ENCODE data around the gene GPAM.

GPAM gene

GRCh38 chr10:112223725-112224124 is 40.2 kb upstream of the GPAM start:
- no peaks in the 10 kb centered on the region for H3K36me3 Mint-ChIP-seq (ENCODE audit: low read depth)
- H3K27ac Mint-ChIP-seq = no peak overlapping the region
- peaks cover 14% of the 10 kb centered on the region for H3K27me3 Mint-ChIP-seq (ENCODE audit: low read depth)
- no peaks in the 10 kb centered on the region for H3K9me3 Mint-ChIP-seq
- no peaks in the 10 kb centered on the region for H3K4me1 Mint-ChIP-seq (ENCODE audit: low read depth)
- no peak overlapping the region for H3K4me3 Mint-ChIP-seq

- Mint-ChIP-seq H3K9me3 (no peaks in the 10 kb centered on the region), H3K27me3 (ENCODE audit: low read depth) (peaks cover 19% of the 10 kb centered on the region), H3K4me1 (ENCODE audit: low read depth) (no peaks in the 10 kb centered on the region), H3K27ac (no peak overlapping the region), H3K4me3 (no peak overlapping the region), H3K36me3 (ENCODE audit: low read depth) (no peaks in the 10 kb centered on the region)
These were observed 39.2 kb upstream of the GPAM start for GRCh38 chr10:112222799-112223198.

- Mint-ChIP-seq H3K36me3 (ENCODE audit: low read depth) (no peaks in the 10 kb centered on the region), H3K27me3 (ENCODE audit: low read depth) (peaks cover 21% of the 10 kb centered on the region), H3K4me3 (no peak overlapping the region), H3K4me1 (ENCODE audit: low read depth) (no peaks in the 10 kb centered on the region), H3K9me3 (no peaks in the 10 kb centered on the region), H3K27ac (no peak overlapping the region)
These were observed 38.0 kb upstream of the GPAM start for GRCh38 chr10:112221545-112221944.

GRCh38 chr10:112218960-112219359 is 35.4 kb upstream of the GPAM start:
- no peak overlapping the region for H3K27ac Mint-ChIP-seq
- H3K4me1 Mint-ChIP-seq (ENCODE audit: low read depth) = no peaks in the 10 kb centered on the region
- H3K9me3 Mint-ChIP-seq = no peaks in the 10 kb centered on the region
- H3K4me3 Mint-ChIP-seq = no peak overlapping the region
- H3K27me3 Mint-ChIP-seq (ENCODE audit: low read depth) = peaks cover 11% of the 10 kb centered on the region
- H3K36me3 Mint-ChIP-seq (ENCODE audit: low read depth) = no peaks in the 10 kb centered on the region

GRCh38 chr10:112218036-112218390 is 34.4 kb upstream of the GPAM start:
- Mint-ChIP-seq H3K4me3 (no peak overlapping the region), H3K9me3 (no peaks in the 10 kb centered on the region), H3K27ac (no peak overlapping the region), H3K27me3 (ENCODE audit: low read depth) (peaks cover 8% of the 10 kb centered on the region), H3K4me1 (ENCODE audit: low read depth) (no peaks in the 10 kb centered on the region), H3K36me3 (ENCODE audit: low read depth) (no peaks in the 10 kb centered on the region)

- Mint-ChIP-seq H3K27ac (no peak overlapping the region), H3K36me3 (ENCODE audit: low read depth) (no peaks in the 10 kb centered on the region), H3K27me3 (ENCODE audit: low read depth) (peaks cover 7% of the 10 kb centered on the region), H3K4me1 (ENCODE audit: low read depth) (no peaks in the 10 kb centered on the region), H3K4me3 (no peak overlapping the region), H3K9me3 (no peaks in the 10 kb centered on the region)
These were observed 33.9 kb upstream of the GPAM start for GRCh38 chr10:112217386-112218035.

GRCh38 chr10:112216966-112217365 is 33.4 kb upstream of the GPAM start:
- Mint-ChIP-seq H3K27me3 (ENCODE audit: low read depth) (peaks cover 7% of the 10 kb centered on the region), H3K4me1 (ENCODE audit: low read depth) (no peaks in the 10 kb centered on the region), H3K9me3 (no peaks in the 10 kb centered on the region), H3K27ac (no peak overlapping the region), H3K4me3 (no peak overlapping the region), H3K36me3 (ENCODE audit: low read depth) (no peaks in the 10 kb centered on the region)

GRCh38 chr10:112216151-112216550 is 32.6 kb upstream of the GPAM start:
- Mint-ChIP-seq H3K4me1 (ENCODE audit: low read depth) (no peaks in the 10 kb centered on the region), H3K27ac (no peak overlapping the region), H3K9me3 (no peaks in the 10 kb centered on the region), H3K4me3 (no peak overlapping the region), H3K36me3 (ENCODE audit: low read depth) (no peaks in the 10 kb centered on the region), H3K27me3 (ENCODE audit: low read depth) (peaks cover 7% of the 10 kb centered on the region)

GRCh38 chr10:112215342-112215774 is 31.8 kb upstream of the GPAM start:
- no peak overlapping the region for H3K4me3 Mint-ChIP-seq
- H3K27ac Mint-ChIP-seq = no peak overlapping the region
- no peaks in the 10 kb centered on the region for H3K9me3 Mint-ChIP-seq
- peaks cover 7% of the 10 kb centered on the region for H3K27me3 Mint-ChIP-seq (ENCODE audit: low read depth)
- H3K36me3 Mint-ChIP-seq (ENCODE audit: low read depth) = no peaks in the 10 kb centered on the region
- no peaks in the 10 kb centered on the region for H3K4me1 Mint-ChIP-seq (ENCODE audit: low read depth)

- Mint-ChIP-seq H3K36me3 (ENCODE audit: low read depth) (no peaks in the 10 kb centered on the region), H3K27ac (no peak overlapping the region), H3K9me3 (no peaks in the 10 kb centered on the region), H3K4me3 (no peak overlapping the region), H3K4me1 (ENCODE audit: low read depth) (no peaks in the 10 kb centered on the region), H3K27me3 (ENCODE audit: low read depth) (peaks cover 7% of the 10 kb centered on the region)
These were observed 30.8 kb upstream of the GPAM start for GRCh38 chr10:112214298-112214926.

GRCh38 chr10:112213836-112214235 is 30.3 kb upstream of the GPAM start:
- Mint-ChIP-seq H3K27ac (no peak overlapping the region), H3K9me3 (no peaks in the 10 kb centered on the region), H3K36me3 (ENCODE audit: low read depth) (no peaks in the 10 kb centered on the region), H3K4me3 (no peak overlapping the region), H3K4me1 (ENCODE audit: low read depth) (no peaks in the 10 kb centered on the region), H3K27me3 (ENCODE audit: low read depth) (peaks cover 7% of the 10 kb centered on the region)

GRCh38 chr10:112213098-112213823 is 29.7 kb upstream of the GPAM start:
- no peak overlapping the region for H3K27ac Mint-ChIP-seq
- no peaks in the 10 kb centered on the region for H3K36me3 Mint-ChIP-seq (ENCODE audit: low read depth)
- H3K4me3 Mint-ChIP-seq = no peak overlapping the region
- H3K9me3 Mint-ChIP-seq = no peaks in the 10 kb centered on the region
- H3K27me3 Mint-ChIP-seq (ENCODE audit: low read depth) = peaks cover 7% of the 10 kb centered on the region
- H3K4me1 Mint-ChIP-seq (ENCODE audit: low read depth) = no peaks in the 10 kb centered on the region

- Mint-ChIP-seq H3K9me3 (no peaks in the 10 kb centered on the region), H3K36me3 (ENCODE audit: low read depth) (no peaks in the 10 kb centered on the region), H3K4me1 (ENCODE audit: low read depth) (no peaks in the 10 kb centered on the region), H3K27ac (no peak overlapping the region), H3K4me3 (no peak overlapping the region), H3K27me3 (ENCODE audit: low read depth) (no peaks in the 10 kb centered on the region)
These were observed 27.1 kb upstream of the GPAM start for GRCh38 chr10:112210666-112211065.

- Mint-ChIP-seq H3K9me3 (no peaks in the 10 kb centered on the region), H3K27me3 (ENCODE audit: low read depth) (no peaks in the 10 kb centered on the region), H3K4me1 (ENCODE audit: low read depth) (no peaks in the 10 kb centered on the region), H3K4me3 (no peak overlapping the region), H3K27ac (no peak overlapping the region), H3K36me3 (ENCODE audit: low read depth) (no peaks in the 10 kb centered on the region)
These were observed 26.1 kb upstream of the GPAM start for GRCh38 chr10:112209684-112210131.

GRCh38 chr10:112208997-112209396 is 25.4 kb upstream of the GPAM start:
- Mint-ChIP-seq H3K27ac (no peak overlapping the region), H3K9me3 (no peaks in the 10 kb centered on the region), H3K4me3 (no peak overlapping the region), H3K36me3 (ENCODE audit: low read depth) (no peaks in the 10 kb centered on the region), H3K4me1 (ENCODE audit: low read depth) (no peaks in the 10 kb centered on the region), H3K27me3 (ENCODE audit: low read depth) (no peaks in the 10 kb centered on the region)
